Stimulated activated CD8-positive, alpha-beta memory T cell treated with anti-CD3 and anti-CD28 coated beads, Interleukin-2, amount 100 ng/mL, for 1 hour (primary cell): ENCODE results near the gene CBLC.

ENCODE experiments used
- DNase-seq, 2 donors: peaks; one replicate each; pipeline ENCODE4 v3.0.0-alpha.2; 2020; ENCODE audit warnings: low read depth in 2 of 2

Gene CBLC

DNA sequence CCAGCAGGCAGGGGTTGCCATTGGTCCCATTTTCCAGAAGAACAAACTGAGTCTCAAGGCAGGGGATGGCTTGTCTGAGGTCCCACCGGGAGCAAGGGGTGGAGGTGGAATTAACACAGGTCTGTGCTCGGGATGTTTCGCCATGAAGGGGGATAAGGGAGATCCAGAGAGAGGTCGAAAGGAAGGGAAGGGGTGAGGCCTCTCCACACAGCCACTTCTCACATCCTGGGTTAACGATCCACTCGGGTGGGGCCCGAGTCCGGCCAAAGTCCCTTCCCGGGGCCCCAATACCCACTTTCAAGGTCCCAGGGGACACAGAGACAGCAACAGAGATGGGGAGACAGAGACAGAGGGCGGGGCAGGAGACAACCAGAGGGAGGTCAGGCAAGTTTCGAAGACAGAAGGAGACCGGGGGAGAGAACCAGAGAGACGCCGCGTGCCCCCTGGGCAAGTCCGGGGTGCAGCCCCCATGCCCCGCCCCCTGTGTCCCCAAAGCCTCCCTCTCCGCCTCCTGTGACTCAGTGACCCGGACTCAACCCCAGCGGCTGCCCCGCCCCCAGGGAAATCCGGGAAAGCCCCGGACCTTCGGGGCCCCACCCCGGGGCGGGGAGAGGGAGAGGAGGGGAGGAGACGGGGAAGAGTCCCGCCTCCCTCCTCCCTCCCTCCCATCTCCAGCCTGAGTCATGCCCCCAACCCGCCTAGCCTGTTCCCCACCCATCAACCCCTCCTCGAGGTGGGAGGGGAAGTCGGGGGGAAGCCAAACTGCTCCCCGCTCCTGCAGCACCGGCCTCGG, 30.5 kb upstream of the CBLC start:
- DNase-seq = peak; percentile 81 to 92

DNA sequence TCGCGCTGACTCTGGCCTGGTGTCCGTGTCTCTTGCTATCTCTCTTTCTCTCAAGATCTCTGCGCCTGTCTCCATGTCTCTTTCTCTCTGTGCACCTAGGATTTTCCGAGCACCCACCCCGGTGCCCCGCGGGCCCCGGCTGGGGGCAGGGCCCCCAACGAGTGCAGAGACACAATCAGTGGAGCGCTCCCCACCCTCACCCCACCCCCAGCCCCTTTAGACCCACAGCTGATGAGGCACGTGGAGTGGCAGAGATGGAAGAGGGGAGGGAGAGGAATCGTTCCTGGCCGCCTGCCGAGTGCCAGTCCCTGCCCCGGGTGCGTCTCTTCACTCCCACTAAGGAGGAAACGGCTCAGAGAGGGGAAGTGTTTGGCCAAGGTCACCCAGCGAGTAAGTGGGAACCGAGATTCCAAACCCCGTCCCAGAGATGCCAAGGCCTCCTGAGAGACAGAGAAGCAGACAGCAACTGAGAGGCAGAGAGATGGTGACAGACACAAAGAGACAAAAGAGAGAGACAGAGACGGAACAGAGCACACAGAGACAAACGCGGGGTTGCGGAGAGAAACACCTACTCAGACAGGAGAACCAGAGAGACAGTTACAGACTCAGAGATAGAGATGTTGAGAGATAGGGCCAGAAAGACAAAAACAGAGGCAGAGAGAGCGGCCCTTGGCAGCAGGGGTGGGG, 29.8 kb upstream of the CBLC start:
- DNase-seq = no peak

DNA sequence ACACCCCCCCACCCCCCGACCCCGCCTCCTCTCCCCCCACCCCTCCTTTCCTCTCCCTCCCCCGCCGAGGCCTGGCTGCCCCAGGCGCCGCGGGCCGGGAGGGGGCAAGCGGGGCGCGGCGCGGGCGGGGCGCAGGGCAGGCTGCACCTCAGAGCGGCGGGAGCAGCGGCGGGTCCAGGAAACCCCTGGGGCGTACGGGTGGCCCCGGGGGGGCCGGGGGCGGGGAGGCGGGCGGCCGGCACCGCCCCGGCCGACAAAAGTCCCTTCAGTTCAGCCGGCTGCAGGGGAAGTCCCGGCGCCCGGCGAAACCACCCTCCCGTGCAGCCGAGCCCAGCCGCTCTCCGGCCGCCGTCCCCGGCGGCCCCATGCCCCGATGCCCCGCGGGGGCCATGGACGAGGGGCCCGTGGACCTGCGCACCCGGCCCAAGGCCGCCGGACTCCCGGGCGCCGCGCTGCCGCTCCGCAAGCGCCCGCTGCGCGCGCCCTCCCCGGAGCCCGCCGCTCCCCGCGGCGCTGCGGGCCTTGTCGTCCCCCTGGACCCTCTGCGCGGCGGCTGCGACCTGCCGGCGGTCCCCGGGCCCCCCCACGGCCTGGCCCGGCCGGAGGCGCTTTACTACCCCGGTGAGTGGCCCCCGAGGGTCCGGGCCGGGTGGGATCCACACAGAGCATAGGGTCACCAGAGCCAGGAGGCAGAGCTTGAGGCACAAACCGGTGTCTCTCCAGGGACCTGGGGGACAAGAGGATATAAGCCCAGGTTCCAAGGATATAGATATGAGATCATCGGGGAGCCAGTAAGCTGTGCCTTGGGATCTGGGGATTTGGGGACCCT, 29.1 kb upstream of the CBLC start, which contains the start of gene BCL3:
TSS of gene BCL3 (plus strand) at position 283 of the 829 bp plus-strand sequence. CDS start at position 366, 83 bp downstream.
- peak in 1 of 2 donors; percentile 53 for DNase-seq

GRCh38 chr19:44749292-44749691, 28.4 kb upstream of the CBLC start:
- no peak for DNase-seq

GRCh38 chr19:44749994-44750393, 27.7 kb upstream of the CBLC start:
- DNase-seq = no peak

DNA sequence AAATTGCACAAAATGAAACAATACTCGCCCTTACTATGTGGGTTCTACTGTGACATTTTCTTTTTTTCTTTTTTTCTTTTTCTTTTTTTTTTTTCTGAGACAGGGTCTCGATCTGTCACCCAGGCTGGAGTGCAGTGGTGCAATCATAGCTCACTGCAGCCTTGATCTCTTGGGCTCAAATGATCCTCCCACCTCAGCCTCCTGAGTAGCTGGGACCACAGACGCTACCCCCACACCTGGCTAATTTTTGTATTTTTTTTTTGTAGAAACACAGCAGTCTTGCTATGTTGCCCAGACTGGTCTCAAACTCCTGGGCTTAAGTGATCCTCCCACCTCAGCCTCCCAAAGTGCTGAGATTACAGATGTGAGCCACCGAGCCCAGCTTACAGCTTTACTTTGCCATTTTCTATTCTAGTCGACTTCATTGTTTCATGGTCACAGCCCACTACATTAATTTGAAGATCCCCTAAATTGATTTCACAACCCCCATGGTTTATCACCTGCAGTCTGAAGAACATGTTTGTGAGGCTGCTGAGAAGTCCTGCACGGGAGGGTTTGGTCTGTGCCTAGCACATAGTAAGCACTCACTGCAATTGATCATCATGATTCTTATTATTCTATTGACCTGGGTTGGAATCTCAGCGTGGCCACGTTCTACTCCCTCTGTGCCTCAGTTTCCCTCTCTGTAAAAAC, 25.4 kb upstream of the CBLC start:
- DNase-seq = no peak

DNA sequence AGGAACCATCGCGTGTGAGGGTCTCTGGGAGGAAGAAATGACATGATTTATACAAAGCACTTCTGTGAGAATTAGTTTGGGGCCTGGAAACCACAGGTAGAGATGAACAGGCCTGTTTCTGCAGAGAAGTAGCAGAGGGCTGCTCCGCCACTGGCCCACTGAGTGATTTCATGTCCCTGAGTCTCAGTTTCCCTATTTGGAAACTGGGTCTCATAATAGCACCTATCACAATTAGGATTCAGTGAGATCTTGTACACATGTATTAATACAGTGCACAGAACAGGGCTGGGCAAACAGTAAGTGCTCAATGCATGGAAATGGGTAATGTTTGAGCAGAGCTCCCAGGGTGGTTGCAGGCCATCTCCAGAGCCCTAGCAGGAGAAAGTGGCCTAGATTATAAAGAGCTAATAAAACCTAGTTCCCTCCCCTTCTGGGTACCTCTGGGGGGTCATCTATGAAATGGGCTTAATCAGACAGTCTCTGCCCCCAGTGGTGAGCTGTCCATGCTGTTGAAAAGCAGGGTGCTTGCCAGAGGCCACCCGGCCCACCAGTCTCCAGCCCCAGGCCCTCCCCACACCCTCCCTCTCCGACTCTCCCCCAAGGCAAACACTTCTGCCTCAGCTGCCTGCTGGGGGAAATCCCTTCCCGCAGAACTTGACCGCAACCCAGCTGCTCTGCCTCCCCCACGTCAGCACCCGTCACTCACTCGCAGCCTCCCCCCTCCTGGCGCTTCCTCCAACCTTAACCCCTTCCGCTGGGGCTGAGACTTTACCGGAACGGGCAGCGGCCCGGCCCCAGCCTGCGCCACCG, 24.7 kb upstream of the CBLC start:
- peak; percentile 85 to 89 for DNase-seq

- no peak for DNase-seq
These were observed 24.1 kb upstream of the CBLC start for GRCh38 chr19:44753626-44753931.

- DNase-seq = peak; percentile 42 to 57
These were observed 23.5 kb upstream of the CBLC start for GRCh38 chr19:44753932-44754749.

DNA sequence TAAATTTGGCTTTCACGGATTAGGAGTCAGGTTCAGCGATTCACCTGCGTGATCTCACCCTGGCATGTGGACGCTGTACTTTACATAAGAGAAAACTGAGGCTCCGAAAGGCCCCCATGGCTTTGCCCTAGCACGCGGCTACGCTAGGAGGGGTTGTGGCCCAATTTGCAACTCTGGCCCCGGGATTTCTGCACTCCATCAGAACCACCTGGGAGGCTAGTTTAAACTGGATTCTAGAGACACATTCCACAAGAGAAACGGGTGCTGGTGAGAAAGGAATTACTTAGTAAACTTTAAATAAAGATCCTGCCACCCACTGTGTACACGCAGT, 23.0 kb upstream of the CBLC start:
- no peak for DNase-seq

DNA sequence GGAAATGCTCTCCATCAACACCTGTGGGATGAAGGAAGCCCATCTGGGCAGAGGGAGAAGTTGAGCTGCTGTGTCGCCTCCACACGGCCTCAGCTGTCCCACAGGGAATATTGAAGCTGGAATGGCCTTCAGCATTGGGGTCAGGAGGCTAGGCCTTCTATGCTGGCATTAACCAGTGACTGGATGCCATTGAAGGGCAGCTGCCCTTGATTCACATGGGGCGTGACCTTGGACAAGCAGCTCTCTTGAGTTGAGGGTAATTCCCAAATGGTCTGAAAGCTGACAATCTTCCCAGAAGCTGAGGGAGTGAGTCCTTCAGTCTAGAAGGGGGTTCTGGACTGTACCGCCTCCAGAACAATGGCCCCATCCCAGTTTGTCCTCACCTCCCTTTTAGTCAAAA, 22.5 kb upstream of the CBLC start:
- DNase-seq = no peak

DNA sequence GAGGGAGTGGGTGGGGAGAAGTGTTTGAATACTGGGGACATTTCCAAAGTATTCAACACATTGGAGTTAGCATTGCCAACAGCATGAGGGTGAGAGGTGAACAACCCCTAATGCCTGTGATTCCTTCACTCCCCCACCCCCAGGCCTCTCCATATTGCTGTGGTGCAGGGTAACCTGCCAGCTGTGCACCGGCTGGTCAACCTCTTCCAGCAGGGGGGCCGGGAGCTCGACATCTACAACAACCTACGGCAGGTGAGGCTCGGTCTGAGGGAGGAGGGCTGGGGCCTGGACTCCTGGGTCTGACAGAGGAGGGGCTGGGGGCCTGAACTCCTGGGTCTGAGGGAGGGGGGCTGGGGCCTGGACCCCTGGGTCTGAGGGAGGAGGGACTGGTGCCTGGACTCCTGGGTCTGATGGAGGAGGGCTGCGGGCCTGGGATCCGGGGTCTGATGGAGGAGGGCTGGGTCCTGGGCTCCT, 21.6 kb upstream of the CBLC start:
- no peak for DNase-seq

DNA sequence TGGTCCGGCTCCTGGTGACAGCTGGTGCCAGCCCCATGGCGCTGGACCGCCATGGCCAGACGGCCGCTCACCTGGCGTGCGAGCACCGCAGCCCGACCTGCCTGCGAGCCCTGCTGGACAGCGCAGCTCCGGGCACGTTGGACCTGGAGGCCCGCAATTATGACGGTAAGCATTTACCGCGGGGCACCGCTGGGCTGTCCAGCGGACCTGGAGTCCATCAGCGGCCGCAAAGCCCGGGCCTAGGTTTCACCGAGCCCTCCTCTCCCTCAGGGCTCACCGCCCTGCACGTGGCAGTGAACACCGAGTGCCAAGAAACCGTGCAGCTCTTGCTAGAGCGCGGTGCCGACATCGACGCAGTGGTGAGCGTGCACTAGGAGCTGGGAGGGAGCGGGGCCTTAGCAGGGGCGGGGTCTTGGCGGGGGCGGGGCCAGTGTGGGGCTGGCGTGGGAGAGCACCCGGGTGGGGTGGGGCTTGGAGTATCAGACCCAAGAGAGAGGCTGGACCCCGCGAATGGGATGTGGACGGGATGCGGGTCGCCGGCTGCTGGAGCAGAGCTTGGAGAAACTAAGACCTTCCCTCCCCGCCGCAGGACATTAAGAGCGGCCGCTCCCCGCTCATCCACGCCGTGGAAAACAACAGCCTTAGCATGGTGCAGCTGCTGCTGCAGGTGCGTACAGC, 20.5 kb upstream of the CBLC start:
- DNase-seq = no peak

- DNase-seq = no peak
These were observed 19.8 kb upstream of the CBLC start for GRCh38 chr19:44757735-44758505.

DNA sequence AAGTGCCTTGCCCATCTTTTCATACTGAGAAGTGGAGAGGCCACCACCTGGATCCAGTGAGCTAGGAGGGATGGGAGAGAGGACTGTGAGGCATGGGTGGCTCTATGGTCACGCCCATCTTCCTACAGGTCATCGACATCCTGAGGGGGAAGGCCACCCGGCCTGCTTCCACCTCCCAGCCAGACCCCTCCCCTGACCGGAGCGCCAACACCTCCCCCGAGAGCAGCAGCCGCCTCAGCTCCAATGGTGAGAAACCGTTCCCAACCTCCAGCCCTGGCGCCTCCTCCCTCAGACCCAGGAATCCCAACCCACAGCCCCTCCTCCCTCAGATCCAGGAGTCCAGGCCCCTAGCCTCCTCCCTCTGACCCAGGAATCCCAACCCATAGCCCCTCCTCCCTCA, 19.1 kb upstream of the CBLC start:
- DNase-seq = no peak

DNA sequence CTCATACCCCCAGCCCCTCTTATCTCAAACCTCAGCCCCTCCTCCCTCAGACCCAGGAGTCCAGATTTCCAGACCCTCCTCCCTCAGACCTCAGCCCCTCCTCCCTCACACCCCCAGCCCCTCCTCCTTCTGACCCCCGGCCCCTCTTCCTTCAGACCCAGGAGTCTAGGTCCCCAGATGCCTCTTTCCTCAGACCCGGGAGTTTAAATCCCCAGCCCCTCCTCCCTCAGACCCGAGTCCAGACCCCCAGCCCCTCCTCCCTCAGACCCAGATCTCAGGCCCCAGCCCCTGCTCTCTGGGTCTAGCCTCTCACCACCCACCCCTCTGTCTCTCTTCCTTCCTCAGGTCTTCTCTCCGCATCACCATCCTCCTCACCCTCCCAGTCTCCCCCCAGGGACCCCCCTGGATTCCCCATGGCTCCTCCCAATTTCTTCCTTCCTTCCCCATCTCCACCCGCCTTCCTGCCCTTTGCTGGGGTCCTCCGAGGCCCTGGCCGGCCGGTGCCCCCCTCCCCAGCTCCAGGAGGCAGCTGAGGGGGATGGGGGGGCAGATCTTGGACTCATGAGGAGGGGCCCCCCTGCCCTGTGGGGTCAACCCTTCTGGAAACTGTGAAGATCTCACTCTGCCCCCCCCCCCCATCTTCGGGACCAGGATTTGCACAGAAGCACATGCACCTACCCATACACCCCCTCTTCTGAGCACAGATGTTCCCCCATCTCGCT, 18.4 kb upstream of the CBLC start:
- DNase-seq = no peak

GRCh38 chr19:44762038-44762437, 15.7 kb upstream of the CBLC start:
- no peak for DNase-seq
